ENCODE measurements around the gene ELOVL1. TPM values are rescaled to one million over a fixed set of nuclear protein-coding genes. Genes with fewer than 3 reads are reported as not detected.

The ELOVL1 gene
- total RNA-seq, 1 experiment from 2014 or later, result 91.3 TPM

Small RNA genes lying within 50 kb of the gene (microRNA-seq; reads per million reads assigned to microRNA genes)
- gene MIR6734 (ENCODE audit: borderline number of aligned reads), result 2.8 reads per million

Other genes starting within 250 kb of the ELOVL1 start
- gene EBNA1BP2, start 195.7 kb downstream of the ELOVL1 start, total RNA-seq (2021; ENCODE audit: unreplicated experiment), result 109 TPM
- gene CFAP57, start 195.7 kb downstream of the ELOVL1 start, total RNA-seq (2021; ENCODE audit: unreplicated experiment), result 0.49 TPM
- gene TMEM125, start 98.0 kb downstream of the ELOVL1 start, total RNA-seq (2021; ENCODE audit: unreplicated experiment), result 13.9 TPM
- 7.6 TPM for gene C1orf210, start 82.4 kb downstream of the ELOVL1 start, total RNA-seq (2021; ENCODE audit: unreplicated experiment)
- gene TIE1, start 67.0 kb downstream of the ELOVL1 start, total RNA-seq (2021; ENCODE audit: unreplicated experiment), result not detected
- gene MPL, start 30.2 kb downstream of the ELOVL1 start, total RNA-seq (2021; ENCODE audit: unreplicated experiment), result not detected
- gene CDC20, start 9.0 kb downstream of the ELOVL1 start, total RNA-seq (2021; ENCODE audit: unreplicated experiment), result 355 TPM
- gene MED8, start 21.8 kb upstream of the ELOVL1 start, total RNA-seq (2021; ENCODE audit: unreplicated experiment), result 36.0 TPM
- gene SZT2, start 21.9 kb upstream of the ELOVL1 start, total RNA-seq (2021; ENCODE audit: unreplicated experiment), result 43.0 TPM
- gene HYI, start 85.9 kb upstream of the ELOVL1 start, total RNA-seq (2021; ENCODE audit: unreplicated experiment), result 13.9 TPM
- 224 TPM for gene PTPRF, start 162.9 kb upstream of the ELOVL1 start, total RNA-seq (2021; ENCODE audit: unreplicated experiment)